Measurements from ENCODE around the gene USP15. TPM values are rescaled to one million over a fixed set of nuclear protein-coding genes. Genes with fewer than 3 reads are reported as not detected.

USP15 gene
- total and polyA plus RNA-seq, 9 donors, result 35.7 to 152 (median 61.0) TPM

- no peak for DNase-seq
- H3K9me3 ChIP-seq, result no peaks in the 10 kb centered on the region
- peak overlapping the region; percentile 88 to 91 for H3K27ac ChIP-seq
- no peak for TF ChIP-seq CTCF (IDR thresholded peaks at IDR 0.05)
- no peak for TF ChIP-seq EP300 (IDR thresholded peaks at IDR 0.05)
- TF ChIP-seq POLR2A (IDR thresholded peaks at IDR 0.05), result no peak
- H3K27me3 ChIP-seq, result no peaks in the 10 kb centered on the region
- peaks cover 10% of the 10 kb centered on the region for H3K4me1 ChIP-seq (ENCODE audit: insufficient read depth)
- intact Hi-C loops (cut with DNase I), result no loop called here
- H3K4me3 ChIP-seq, result peak overlapping the region; percentile 100
- H3K36me3 ChIP-seq, result no peaks in the 10 kb centered on the region
- WGBS, 3 donors, result 2% methylated on average over 26 of the region's 26 CpGs
Measured at GRCh38 chr12:62260733-62261683, 804 bp downstream of the USP15 start.

DNA sequence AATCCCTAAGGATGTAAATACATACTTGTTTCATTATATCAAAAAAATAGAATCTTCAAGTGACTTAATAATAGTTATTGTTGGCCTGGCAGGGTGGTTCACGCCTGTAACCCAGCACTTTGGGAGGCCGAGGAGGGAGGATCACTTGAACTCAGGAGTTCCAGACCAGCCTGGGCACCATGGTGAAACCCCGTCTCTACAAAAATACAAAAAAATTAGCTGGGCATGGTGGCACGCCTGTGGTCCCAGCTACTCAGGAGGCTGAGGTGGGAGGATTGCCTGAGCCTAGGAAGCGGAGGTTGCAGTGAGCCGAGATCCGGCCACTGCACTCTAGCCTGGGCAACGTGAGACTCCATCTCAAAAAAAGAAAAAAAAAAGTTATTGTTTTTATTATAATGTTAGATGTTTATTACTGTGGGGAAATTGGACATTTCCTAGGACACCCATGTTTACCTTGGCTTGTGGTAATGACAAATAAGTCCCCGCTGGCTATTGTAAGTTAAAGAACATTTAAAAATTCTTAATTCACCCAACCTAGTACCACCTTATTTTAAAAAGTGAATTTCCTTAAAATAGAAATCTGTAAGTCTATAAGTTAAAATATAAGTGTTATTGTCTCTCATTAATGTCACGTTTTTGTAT, 1.8 kb downstream of the USP15 start:
- no peaks in the 10 kb centered on the region for H3K9me3 ChIP-seq
- DNase-seq, result no peak
- H3K36me3 ChIP-seq, result no peaks in the 10 kb centered on the region
- WGBS, 3 donors, result 91 to 93% (median 92%) methylated on average over 10 of the region's 10 CpGs
- peak overlapping the region; percentile 100 for H3K4me3 ChIP-seq
- TF ChIP-seq CTCF (IDR thresholded peaks at IDR 0.05), result no peak
- no peak for TF ChIP-seq POLR2A (IDR thresholded peaks at IDR 0.05)
- TF ChIP-seq EP300 (IDR thresholded peaks at IDR 0.05), result no peak
- no peaks in the 10 kb centered on the region for H3K27me3 ChIP-seq
- no peak overlapping the region for H3K27ac ChIP-seq
- H3K4me1 ChIP-seq (ENCODE audit: insufficient read depth), result peaks cover 10% of the 10 kb centered on the region
- intact Hi-C loops (cut with DNase I), result no loop called here

GRCh38 chr12:62263232-62263631, 3.0 kb downstream of the USP15 start:
- intact Hi-C loops (cut with DNase I), result no loop called here
- WGBS, 3 donors, result 78 to 85% (median 79%) methylated on average over 2 of the region's 2 CpGs

More at GRCh38 chr12:62263232-62263631, 3.0 kb downstream of the USP15 start:
- H3K36me3 ChIP-seq, result no peaks in the 10 kb centered on the region
- no peaks in the 10 kb centered on the region for H3K9me3 ChIP-seq
- peaks cover 10% of the 10 kb centered on the region for H3K4me1 ChIP-seq (ENCODE audit: insufficient read depth)
- no peak for DNase-seq
- H3K27ac ChIP-seq, result no peak overlapping the region
- H3K27me3 ChIP-seq, result no peaks in the 10 kb centered on the region
- H3K4me3 ChIP-seq, result no peak overlapping the region
- TF ChIP-seq EP300 (IDR thresholded peaks at IDR 0.05), result no peak
- TF ChIP-seq POLR2A (IDR thresholded peaks at IDR 0.05), result no peak
- no peak for TF ChIP-seq CTCF (IDR thresholded peaks at IDR 0.05)
